Smooth muscle cell (in vitro differentiated cells): ENCODE results near the gene SDK2. TPM values are rescaled to one million over a fixed set of nuclear protein-coding genes. Genes with fewer than 3 reads are reported as not detected.

Experiments used
- DNase-seq: peaks from one replicate; lab custom pipeline; 2025; ENCODE audit not compliant: unreplicated experiment; lab: John Stamatoyannopoulos, UW
- H2AFZ ChIP-seq: fragments of 200-600 bp; sonication (generic); 2 replicates; pipeline ENCODE4 v1.6.0; 2016; ENCODE audit warnings: antibody characterized with exemption, low read depth, mild to moderate bottlenecking
- H3F3A ChIP-seq: fragments of 200-600 bp; sonication (generic); 2 replicates; pipeline ENCODE4 v1.6.0; 2017; ENCODE audit warnings: antibody characterized with exemption, low read depth
- H3K27ac ChIP-seq: fragments of 200-600 bp; sonication (generic); 2 replicates; pipeline ENCODE4 v1.5.1; 2016; ENCODE audit warnings: low read depth, mild to moderate bottlenecking
- H3K27me3 ChIP-seq: fragments of 200-600 bp; sonication (generic); 2 replicates; pipeline ENCODE4 v1.6.1; 2016; ENCODE audit warnings: low read depth, mild to moderate bottlenecking
- H3K36me3 ChIP-seq: fragments of 200-600 bp; sonication (generic); 2 replicates; pipeline ENCODE4 v1.5.1; 2016; ENCODE audit warnings: low read depth
- H3K4me1 ChIP-seq: fragments of 200-600 bp; sonication (generic); 2 replicates; pipeline ENCODE4 v1.5.1; 2016; ENCODE audit warnings: low read depth
- H3K4me2 ChIP-seq: fragments of 200-600 bp; sonication (generic); 2 replicates; pipeline ENCODE4 v1.6.0; 2016; ENCODE audit warnings: mild to moderate bottlenecking
- H3K4me3 ChIP-seq: fragments of 200-600 bp; sonication (generic); 2 replicates; pipeline ENCODE4 v1.5.1; 2016; ENCODE audit warnings: mild to moderate bottlenecking
- H3K79me2 ChIP-seq: fragments of 200-600 bp; sonication (generic); 2 replicates; pipeline ENCODE4 v1.6.0; 2016; ENCODE audit warnings: low read depth, mild to moderate bottlenecking
- H3K9ac ChIP-seq: fragments of 200-600 bp; sonication (generic); 2 replicates; pipeline ENCODE4 v1.6.0; 2016; ENCODE audit warnings: low read depth
- H3K9me3 ChIP-seq: fragments of 200-600 bp; sonication (generic); replicated peaks from 2 replicates; pipeline ENCODE4 v1.5.1; 2016; ENCODE audit warnings: low read depth
- H4K20me1 ChIP-seq: fragments of 200-600 bp; sonication (generic); 2 replicates; pipeline ENCODE4 v1.6.0; 2016; ENCODE audit warnings: low read depth
- WGBS: methylation state at CpG from one replicate; pipeline ENCODE4 v1.1.7; 2016; ENCODE audit warnings: low lambda C conversion rate; 5-methylcytosine and 5-hydroxymethylcytosine counted together
- polyA plus RNA-seq: library from polyadenylated mRNA; unstranded; fragments of >200 nt; fragmentation: Nextera tagmentation; extraction: Ambion mirVana; gene quantifications from 2 replicates; pipeline ENCODE4 v1.2.1, GENCODE V29; 2016
- total RNA-seq: library from RNA; depleted of rRNA; stranded (reverse); fragments of >200 nt; gene quantifications from 2 replicates; pipeline ENCODE4 v1.2.3, GENCODE V29; 2014
- TF ChIP-seq, protein P1 (sequence below): fragments of 200-600 bp; sonication (generic); IDR thresholded peaks from 2 replicates; pipeline ENCODE4 v1.5.1; 2017; ENCODE audit warnings: borderline replicate concordance, mild to moderate bottlenecking, antibody characterized with exemption; ENCODE audit not compliant: insufficient read depth, poor library complexity, severe bottlenecking

SDK2 gene
- total and polyA plus RNA-seq, 2 experiments from 2014 or later = 4.6 to 6.5 TPM

GRCh38 chr17:73363442-73364154, 280.6 kb downstream of the SDK2 start:
- Histone ChIP-seq H3K4me2 (no peak overlapping the region), H3K79me2 (no peaks in the 10 kb centered on the region), H3K36me3 (no peaks in the 10 kb centered on the region), H3K4me3 (no peak overlapping the region), H3K9me3 (no peaks in the 10 kb centered on the region), H4K20me1 (no peaks in the 10 kb centered on the region), H3K9ac (no peak overlapping the region), H3K27ac (no peak overlapping the region), H3F3A (no peaks in the 10 kb centered on the region), H3K27me3 (no peaks in the 10 kb centered on the region), H3K4me1 (peaks cover 26% of the 10 kb centered on the region), H2AFZ (no peak overlapping the region)
- TF ChIP-seq, protein P1, sequence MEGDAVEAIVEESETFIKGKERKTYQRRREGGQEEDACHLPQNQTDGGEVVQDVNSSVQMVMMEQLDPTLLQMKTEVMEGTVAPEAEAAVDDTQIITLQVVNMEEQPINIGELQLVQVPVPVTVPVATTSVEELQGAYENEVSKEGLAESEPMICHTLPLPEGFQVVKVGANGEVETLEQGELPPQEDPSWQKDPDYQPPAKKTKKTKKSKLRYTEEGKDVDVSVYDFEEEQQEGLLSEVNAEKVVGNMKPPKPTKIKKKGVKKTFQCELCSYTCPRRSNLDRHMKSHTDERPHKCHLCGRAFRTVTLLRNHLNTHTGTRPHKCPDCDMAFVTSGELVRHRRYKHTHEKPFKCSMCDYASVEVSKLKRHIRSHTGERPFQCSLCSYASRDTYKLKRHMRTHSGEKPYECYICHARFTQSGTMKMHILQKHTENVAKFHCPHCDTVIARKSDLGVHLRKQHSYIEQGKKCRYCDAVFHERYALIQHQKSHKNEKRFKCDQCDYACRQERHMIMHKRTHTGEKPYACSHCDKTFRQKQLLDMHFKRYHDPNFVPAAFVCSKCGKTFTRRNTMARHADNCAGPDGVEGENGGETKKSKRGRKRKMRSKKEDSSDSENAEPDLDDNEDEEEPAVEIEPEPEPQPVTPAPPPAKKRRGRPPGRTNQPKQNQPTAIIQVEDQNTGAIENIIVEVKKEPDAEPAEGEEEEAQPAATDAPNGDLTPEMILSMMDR = no peak
- 78% methylated on average over 8 of the region's 8 CpGs for WGBS
- DNase-seq = no peak

DNA sequence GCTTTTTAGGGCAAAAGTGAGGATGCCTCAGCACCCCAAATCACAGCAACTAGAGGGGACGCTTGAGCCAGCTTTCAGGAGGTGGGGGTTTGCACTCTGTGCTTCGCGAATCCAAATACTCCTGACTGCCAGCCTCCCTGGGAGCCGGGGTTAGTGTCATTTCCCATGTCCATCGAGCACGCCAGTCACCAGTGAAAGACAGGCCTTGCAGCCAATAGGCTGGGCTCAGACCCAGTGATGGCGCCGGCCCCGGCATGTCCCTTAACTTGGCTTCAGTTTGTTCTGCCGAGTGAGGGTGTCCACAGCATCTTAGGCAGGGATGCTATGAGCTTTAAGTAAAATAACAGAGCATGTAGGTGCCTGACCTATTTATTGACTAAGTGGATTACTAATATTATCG, 281.5 kb downstream of the SDK2 start:
- no peaks in the 10 kb centered on the region for H3F3A ChIP-seq
- H2AFZ ChIP-seq = no peak overlapping the region
- no peaks in the 10 kb centered on the region for H3K36me3 ChIP-seq
- no peak overlapping the region for H3K4me3 ChIP-seq
- H3K4me1 ChIP-seq = peaks cover 26% of the 10 kb centered on the region
- no peaks in the 10 kb centered on the region for H4K20me1 ChIP-seq
- H3K27ac ChIP-seq = no peak overlapping the region
- no peaks in the 10 kb centered on the region for H3K79me2 ChIP-seq
- no peak overlapping the region for H3K4me2 ChIP-seq
- H3K9ac ChIP-seq = no peak overlapping the region
- no peak for DNase-seq
- TF ChIP-seq, protein P1 = no peak
- no peaks in the 10 kb centered on the region for H3K9me3 ChIP-seq
- WGBS = 93% methylated on average over 11 of the region's 11 CpGs
- H3K27me3 ChIP-seq = no peaks in the 10 kb centered on the region

GRCh38 chr17:73360961-73361761, 283.1 kb downstream of the SDK2 start:
- Histone ChIP-seq H3K9me3 (no peaks in the 10 kb centered on the region), H3K27me3 (no peaks in the 10 kb centered on the region), H4K20me1 (no peaks in the 10 kb centered on the region), H3K9ac (no peak overlapping the region), H3K79me2 (no peaks in the 10 kb centered on the region), H3K27ac (no peak overlapping the region), H3K4me1 (peaks cover 23% of the 10 kb centered on the region), H3K36me3 (no peaks in the 10 kb centered on the region), H3K4me3 (no peak overlapping the region), H2AFZ (no peak overlapping the region), H3F3A (no peaks in the 10 kb centered on the region), H3K4me2 (no peak overlapping the region)
- 63% methylated on average over 29 of the region's 29 CpGs for WGBS
- TF ChIP-seq, protein P1 = no peak
- no peak for DNase-seq
